ENCODE data around the gene GSG1L.
"Not testable (repeated sequence)": the region's sequence is repeated elsewhere in the genome, so short reads cannot be mapped to it uniquely, and the experiment has no call there.

Gene GSG1L

GRCh38 chr16:27747946-27748345, 315.6 kb downstream of the GSG1L start:
- DNase-seq: no peak

DNA sequence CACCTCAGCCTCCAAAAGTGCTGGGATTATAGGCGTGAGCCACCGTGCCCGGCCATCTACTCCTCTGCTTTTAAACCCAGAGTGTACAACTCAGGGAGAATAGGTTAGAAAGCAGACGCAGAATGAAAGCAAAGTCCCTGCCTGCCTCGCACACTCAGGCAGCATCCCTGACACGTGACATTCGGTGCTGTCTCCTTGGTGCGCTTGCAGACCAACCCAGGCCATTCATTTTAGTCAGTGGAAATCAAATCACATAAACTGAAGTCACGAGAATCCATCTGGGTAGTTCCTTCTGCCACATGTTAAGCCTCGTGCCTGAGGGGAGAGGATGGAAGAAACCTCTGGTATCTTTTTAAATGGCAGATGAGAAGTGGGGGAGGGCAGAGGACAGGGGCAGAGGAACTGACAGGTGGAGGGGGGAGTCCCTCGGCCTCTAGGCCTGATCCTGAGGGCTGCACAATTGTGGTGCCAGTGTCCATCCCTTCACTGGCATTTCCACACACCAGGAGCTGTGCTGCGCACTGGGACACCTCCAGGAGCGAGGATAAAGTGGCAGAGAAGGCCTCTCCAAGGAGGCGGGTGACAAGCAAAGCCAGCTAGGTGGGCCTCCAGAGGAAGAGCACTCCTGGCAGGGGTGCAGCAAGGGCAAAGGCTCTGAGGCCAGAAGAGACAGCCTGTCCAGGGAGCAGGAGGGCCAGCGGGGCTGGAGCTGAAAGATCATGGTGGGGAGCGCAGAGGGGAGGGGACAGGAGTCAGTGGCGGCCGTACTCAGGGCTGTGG, 317.2 kb downstream of the GSG1L start:
- no peak for DNase-seq

DNA sequence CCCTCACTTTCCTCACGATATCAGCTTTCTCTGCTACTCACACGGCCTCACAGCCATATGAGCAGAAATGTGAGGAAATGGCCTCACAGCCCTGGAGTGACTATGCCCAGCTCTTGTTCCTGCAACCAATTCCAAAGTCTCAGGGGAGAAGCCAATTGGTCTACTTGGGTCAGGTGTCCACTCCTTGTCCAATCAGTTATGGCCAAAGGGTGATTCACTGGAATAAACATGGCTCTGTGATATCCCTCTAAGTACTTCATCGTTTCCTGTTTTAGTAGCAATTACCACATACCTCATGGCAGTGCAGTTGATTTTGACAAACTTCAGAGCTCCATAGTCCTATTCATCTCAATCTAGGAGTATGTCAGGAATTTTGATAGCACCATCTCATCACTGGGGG, 318.2 kb downstream of the GSG1L start:
- no peak for DNase-seq

- DNase-seq: no peak
Observed at GRCh38 chr16:27743963-27744362, 319.6 kb downstream of the GSG1L start.

- DNase-seq: not testable (repeated sequence)
Observed at GRCh38 chr16:27743001-27743400, 320.5 kb downstream of the GSG1L start.

DNA sequence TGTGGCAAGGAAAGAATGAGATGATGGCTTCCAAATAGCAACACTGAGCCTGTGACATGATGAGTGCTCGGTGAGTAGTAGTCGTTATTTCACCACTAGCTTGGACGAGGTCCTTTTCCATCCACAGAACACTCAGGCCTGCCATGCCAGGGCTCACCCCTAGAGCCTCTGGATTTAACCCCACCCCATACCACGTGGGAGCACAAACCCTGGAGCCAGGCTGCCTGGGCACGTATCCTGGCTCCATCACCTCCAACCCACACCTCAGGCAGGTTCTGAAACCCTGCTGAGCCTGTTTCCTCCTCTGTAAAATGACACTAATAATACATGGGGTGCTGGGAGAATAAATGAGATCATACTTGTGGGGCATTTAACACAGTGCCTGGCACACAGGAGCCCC, 321.2 kb downstream of the GSG1L start:
- no peak for DNase-seq

- DNase-seq: no peak
Observed at GRCh38 chr16:27740496-27741201, 322.9 kb downstream of the GSG1L start.

DNA sequence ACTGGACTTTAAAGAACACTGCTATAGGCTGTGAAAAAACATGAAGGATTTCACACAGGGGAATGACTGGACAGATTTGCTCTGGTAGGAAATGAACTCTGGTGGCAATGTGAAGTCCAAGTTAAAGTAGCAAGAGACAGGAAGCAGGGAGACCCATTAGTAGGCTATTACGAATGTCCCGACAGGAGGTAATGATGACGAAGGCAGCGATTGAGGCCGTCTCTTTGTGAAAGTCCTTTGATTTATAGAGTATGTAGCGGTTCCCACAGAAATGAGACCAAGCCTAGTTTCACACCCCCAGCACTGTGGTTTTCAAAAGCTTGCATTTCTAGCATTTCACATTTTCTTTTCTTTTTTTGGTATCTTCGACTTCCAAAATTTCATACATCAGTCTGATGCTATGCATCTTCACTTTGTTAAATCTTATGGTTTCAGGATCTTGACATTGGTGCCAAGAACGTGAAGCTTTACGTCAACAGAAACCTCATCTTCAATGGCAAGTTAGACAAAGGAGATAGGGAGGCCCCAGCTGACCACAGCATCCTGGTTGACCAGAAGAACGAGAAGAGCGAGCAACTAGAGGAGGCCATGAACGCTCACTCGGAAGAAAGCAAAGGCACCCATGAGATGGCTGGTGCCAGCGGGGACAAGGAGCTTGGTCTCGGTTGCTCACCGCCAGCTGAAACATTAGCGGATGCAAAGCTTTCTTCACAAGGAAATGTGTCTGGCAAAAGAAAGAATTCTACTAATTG, 323.7 kb downstream of the GSG1L start:
- DNase-seq: no peak

DNA sequence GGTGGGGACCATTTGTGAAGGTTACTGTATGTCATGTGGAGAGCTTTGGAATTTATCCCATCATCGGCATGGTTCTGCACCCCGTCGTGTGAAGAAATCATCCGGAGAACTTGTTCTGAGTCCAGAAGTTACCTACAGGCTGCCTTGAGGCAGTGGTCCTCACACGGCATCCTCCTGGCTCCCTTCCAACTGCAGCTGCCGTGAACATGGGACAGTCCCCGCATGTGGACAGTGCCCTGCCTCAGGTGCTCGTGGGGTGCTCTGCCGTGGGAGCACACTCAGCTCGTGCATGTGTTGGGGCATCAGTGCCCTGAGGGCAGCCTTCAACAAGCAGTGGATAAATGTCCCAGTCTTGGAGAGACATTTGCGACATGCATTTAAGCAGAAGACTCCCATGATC, 324.9 kb downstream of the GSG1L start:
- DNase-seq: no peak

Measured in RPMI8226 (cell line).